NCI-H460 (cell line): Measurements from ENCODE around the gene TPPP. TPM values are rescaled to one million over a fixed set of nuclear protein-coding genes. Genes with fewer than 3 reads are reported as not detected.

Experiments used
- DNase-seq: peaks from one replicate; pipeline ENCODE4 v3.0.0-alpha.2; 2016; ENCODE audit warnings: low read depth; ENCODE audit errors: extremely low read depth
- total RNA-seq: library from RNA; depleted of rRNA; stranded (reverse); fragments of >200 nt; shearing (Covaris generic); gene quantifications from 2 replicates; pipeline ENCODE4 v1.2.3, GENCODE V29; 2014; rRNA removed

Gene TPPP
- total RNA-seq, 1 experiment from 2014 or later: 0.54 TPM

DNA sequence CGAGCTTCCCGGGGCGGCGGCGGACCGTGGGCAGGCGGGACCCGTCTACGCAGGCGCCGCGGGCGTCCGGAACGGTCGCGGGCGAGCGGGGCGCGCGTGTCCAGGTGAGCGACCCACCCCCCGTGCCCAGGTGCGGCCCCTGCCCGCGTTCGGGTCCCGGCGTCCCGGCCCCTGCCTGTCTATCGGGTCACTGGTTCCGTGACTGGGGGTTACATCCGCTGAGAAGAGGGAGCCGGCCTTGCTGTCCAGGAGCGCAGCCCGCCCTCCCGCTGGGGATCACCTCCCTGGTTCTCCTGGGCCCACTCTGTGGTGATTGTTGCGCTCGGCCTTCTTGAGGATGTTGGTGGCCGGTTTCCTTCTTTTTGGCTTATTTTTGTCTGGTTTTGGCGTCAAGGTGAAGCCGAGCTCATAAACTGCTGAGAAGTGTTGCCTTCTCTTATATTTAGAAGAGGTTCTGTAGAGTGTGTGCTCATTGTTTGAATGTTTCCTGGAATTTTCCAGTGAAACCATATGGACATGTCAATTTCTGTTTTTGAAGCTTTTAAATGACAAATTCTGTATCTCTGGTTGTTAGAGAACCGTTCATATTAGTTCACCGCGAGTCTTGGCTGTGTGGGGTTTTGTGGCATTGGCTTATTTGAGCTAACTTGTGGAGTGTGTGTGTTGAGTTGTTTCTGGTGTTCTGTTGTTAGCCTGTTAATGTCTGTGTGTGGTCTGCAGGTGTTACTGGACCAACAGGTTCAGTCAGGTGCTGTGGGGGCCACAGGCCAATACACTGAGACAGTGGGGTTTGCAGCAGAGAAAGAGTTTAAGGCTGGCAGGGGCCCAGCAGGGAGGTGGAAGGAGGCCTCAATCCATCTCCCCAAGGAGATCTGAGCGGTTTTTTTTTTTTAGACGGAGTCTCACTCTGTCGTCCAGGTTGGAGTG lies 80.4 kb downstream of the TPPP start:
- no peak for DNase-seq

DNA sequence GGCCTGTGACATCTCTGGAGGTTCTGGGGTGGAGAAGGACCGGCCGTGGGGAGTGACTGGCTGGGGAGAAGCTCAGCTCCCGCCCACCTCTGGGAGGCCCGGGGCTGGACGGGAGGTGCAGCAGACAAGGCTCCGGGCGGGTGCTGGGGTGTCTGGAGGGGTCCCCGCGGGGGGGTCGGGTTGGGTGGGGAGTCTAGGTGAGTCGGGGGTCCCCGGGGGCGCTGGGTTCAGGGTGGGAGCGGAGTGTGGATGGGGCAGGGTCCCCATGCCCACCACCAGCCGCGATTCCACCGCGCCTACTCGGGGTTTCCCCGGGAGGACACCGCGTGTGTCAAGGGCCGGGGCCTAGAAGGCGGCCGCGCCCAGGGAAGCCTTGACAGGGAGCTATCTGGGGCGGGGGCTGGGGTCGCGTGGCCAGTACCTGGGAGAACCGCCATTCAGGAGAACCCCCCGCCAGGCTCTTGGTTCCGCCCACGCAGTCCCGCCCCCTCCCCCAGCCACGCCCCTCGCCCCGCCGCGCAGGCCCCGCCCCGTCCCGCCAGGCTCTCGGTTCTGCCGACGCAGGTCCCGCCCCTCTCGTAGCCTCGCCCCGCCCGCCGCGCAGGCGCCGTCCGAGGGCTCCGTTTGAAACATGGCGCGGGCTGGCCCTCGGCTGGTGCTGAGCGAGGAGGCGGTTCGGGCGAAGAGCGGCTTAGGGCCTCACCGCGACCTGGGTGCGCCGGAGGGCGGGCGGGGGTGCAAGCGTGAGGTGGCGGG lies 81.2 kb downstream of the TPPP start, which contains the start of gene CEP72:
TSS of gene CEP72 (plus strand) at position 610 of the 756 bp plus-strand sequence. CDS start at position 632, 22 bp downstream.
- peak; percentile 82 for DNase-seq

DNA sequence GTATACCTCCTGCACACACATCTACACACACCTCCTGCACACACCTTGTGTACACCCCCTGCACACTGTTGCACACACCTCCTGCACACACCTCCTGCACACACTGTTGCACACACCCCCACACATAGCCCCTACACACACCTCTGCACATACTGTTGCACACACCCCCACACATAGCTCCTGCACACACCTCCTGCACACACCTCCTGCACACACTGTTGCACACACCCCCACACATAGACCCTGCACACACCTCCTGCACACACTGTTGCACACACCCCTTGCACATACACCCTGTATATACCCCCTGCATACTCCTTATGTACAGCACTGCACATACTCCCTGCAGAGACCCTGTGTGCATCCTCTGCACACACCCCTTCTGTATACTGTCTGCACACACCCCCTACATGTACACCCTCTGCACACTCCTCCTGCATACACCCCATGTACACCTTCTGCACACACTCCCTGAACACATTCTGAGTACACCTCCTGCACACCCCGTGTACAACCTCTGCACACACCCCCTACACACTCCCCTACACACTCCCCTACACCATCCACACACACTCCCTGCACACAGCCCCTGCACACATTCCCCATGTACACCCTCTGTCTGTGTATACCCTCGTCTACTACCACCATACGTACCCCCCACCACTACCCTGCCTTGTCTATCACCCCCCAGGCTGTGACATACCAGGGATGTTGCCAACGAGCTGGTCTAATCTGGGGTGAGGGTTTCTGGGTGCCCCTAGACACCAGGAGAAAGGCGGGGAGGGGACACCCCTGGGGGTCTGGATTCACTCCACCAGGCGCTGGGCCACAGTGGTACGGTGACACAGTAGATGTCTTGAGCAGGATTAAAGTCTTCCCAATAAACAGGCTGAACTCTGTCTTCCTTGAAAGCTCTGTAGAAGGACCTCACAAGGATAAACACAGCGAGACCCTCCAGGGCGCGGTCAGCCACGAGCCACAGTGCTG lies 82.1 kb downstream of the TPPP start:
- DNase-seq: no peak

DNA sequence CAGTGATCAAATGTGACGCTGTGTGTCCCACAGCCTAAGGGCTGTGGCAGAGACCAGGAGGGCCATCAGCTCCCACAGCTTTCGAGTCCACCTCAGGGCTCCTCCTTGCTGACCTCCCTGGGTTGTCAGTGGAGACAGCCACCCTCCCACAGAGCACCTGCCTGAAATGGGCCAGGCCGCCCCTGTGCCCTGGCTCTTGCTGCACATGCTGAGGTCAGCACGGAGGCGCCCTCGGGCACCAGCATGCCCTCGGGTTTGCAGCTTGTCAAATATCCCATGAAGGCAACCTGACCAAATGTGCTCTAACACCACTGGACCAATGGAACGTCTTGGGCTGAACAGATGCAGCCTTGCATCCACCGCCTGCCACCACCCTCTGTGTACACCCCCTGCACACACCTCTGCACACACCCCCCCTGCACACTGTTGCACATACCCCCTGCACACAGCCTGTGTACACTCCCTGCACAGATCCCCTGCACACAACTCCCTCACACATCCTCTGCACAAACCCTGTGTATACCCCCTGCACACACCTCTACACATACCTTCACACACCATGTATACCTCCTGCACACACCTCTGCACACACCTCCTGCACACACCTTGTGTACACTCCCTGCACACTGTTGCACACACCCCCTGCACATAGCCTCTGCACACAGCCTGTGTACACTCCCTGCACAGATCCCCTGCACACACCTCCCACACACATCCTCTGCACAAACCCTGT lies 83.0 kb downstream of the TPPP start:
- no peak for DNase-seq

Other genes with a start within 250 kb of the TPPP start
- gene SLC9A3, start 168.9 kb downstream of the TPPP start, total RNA-seq: 9.1 and 10.5 TPM in 2 replicates
- gene CEP72, start 81.0 kb downstream of the TPPP start, total RNA-seq: 22.9 and 29.0 TPM in 2 replicates
- 0.26 and 0.42 TPM in 2 replicates for gene ZDHHC11B, start 91.4 kb upstream of the TPPP start, total RNA-seq
- 6.9 and 8.9 TPM in 2 replicates for gene ZDHHC11, start 157.6 kb upstream of the TPPP start, total RNA-seq
- 25.4 and 30.4 TPM in 2 replicates for gene BRD9, start 199.4 kb upstream of the TPPP start, total RNA-seq
- gene TRIP13, start 199.5 kb upstream of the TPPP start, total RNA-seq: 35.1 and 45.5 TPM in 2 replicates